Stimulated activated CD8-positive, alpha-beta memory T cell treated with anti-CD3 and anti-CD28 coated beads, Interleukin-4, amount 100 ng/mL, for 1 hour (primary cell): Measurements from ENCODE around the gene IFRD2.
"Not testable (repeated sequence)": the region's sequence is repeated elsewhere in the genome, so short reads cannot be mapped to it uniquely, and the experiment has no call there.

ENCODE experiments used
- DNase-seq, 2 donors: peaks; one replicate each; pipeline ENCODE4 v3.0.0-alpha.2; 2020; ENCODE audit warnings: low read depth in 2 of 2, low spot score in 1 of 2

Gene IFRD2

DNA sequence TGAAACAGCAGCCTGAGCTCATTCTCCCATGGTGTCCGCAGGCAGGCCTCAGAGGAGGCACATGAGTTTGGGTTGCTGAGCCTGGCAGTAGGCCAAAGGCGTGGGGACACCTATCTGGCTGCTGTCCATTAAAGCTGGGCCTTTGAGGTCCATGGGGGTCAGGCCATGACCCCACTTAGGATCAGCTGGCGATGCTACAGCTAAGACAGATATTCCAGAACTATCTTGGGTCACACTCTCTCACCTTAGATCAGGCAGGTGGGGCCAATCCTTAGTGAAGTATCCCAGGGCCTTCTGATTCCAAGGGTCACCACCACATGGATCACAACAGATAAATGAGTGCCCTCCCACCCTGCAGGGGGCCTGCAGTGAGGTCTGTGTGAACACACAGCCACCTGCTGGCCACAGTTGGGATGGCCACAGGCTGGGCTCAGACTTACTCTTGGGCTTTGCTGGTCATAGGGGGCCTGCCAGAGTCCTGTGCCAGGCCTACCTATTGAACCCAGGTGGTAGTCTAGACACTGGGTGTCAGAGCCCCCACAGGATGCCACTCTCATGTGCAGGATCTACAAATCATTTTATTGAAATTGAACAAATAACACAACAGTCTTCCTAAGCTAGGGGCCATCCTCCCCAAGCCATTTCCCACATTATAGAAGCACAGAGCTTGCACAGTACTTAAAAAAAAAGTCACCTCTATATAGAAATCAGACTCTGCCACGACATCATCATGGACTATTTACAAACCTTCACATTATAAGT, 32.3 kb upstream of the IFRD2 start:
- DNase-seq: no peak

DNA sequence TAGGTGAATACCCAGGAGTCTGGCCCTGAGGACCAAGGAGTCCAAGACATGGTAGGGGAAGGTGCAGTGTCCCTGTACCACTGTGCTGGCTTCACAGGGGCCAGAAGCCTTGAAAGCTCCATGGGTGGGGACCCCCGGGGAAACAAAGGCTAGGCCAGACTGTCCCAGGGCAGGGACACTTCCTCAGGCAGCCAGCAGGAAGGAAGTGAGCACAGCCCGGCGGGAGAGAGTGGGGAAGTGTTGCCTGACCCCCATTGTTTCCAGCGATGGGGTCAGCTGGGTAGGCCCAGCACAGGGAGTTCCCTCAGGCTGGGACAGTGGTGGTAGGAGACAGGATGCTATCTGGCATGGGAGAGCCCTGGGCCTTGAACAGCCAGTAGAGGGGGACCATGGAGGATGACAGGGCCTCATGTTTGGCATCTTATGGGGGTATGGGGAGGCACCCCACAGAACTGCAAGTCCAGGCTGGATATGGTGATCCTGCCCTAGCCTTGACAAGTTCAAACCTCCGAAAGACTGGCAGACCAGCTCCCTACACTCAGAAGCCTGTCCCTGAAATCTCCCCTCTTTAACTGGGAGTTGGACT, 31.5 kb upstream of the IFRD2 start:
- no peak for DNase-seq

DNA sequence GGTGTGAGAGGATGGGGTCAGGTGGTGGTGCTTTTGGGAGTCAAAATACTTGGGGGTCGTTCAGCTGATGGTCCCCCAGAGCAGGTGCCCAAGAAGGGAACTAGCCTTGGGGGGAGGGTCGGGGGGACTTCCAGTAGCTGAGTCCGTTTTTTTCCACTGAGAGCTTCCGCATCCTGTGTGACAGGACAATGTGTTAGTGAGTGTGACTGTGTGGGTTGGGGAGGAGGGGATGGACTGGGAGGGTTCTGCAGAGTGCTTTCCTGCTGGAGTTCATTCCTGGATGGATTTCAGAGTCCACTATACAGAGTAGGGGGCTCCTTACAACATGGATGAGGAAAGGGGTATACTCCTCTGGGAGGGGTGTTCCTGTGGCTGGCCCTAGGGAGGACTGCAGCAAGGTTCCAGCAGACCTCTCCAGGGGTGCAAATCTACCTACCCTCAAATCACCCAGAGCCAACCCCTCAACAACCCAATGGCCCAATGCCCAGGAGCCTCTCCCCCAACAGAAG, 30.9 kb upstream of the IFRD2 start:
- DNase-seq: no peak

DNA sequence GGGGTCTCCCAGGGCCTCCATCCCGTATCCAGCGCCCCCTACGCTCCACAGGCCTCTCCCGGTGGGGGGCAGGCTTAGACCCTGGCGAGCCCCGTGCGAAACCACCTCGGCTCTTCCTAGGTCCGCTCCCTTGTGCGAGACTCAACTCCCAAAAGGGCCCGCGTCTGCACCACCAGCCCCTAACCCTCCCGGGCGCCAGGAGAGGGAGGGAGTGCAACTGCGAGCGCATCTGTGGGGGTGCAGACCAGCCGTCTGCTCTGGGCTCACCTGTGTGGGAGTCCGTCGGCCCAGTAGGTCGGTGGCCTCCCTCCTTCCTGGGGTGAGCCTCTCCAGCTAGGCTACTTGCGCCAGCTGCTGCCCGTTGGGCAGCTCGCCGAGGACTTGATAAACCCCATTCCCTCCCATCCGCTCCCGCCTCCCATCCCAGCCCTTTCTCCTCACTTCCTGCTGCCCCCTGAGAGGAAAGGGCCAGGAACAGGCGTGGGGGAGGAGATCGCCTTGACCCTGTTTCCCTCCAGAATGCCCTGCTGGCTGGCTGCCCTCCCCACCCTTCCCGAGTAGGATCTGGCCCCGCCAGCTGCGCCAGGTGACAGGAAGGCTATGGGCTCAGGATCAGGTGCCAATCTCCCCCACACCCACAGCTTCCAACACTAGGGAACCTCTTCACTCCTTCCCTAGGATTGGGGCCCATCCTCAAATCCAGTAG, 30.3 kb upstream of the IFRD2 start, which contains the start of gene HYAL2:
HYAL2 (minus strand) TSS at position 360 of the 706 bp plus-strand sequence. CDS start 2,256 bp downstream, outside the sequence.
- DNase-seq: no peak

DNA sequence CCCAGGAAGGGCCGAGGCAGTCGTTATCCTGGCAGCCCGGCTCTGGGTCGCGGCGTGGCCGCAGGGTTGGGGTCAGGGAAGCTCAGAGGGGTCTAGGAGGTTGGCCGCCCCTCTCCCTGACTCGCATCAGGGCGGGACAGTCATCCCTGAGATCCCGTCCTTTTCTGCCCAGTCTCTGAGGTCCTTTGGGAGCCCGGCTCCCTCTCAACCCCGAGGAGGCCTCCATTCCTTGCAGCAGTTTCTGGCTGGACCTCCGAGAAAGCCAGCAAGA, 29.8 kb upstream of the IFRD2 start:
- no peak for DNase-seq

- peak; percentile 52 to 63 for DNase-seq
Observed at GRCh38 chr3:50321336-50322114, 29.3 kb upstream of the IFRD2 start.

GRCh38 chr3:50320853-50321335, 28.7 kb upstream of the IFRD2 start:
- DNase-seq: no peak

GRCh38 chr3:50319894-50320625, 27.8 kb upstream of the IFRD2 start:
- DNase-seq: no peak

DNA sequence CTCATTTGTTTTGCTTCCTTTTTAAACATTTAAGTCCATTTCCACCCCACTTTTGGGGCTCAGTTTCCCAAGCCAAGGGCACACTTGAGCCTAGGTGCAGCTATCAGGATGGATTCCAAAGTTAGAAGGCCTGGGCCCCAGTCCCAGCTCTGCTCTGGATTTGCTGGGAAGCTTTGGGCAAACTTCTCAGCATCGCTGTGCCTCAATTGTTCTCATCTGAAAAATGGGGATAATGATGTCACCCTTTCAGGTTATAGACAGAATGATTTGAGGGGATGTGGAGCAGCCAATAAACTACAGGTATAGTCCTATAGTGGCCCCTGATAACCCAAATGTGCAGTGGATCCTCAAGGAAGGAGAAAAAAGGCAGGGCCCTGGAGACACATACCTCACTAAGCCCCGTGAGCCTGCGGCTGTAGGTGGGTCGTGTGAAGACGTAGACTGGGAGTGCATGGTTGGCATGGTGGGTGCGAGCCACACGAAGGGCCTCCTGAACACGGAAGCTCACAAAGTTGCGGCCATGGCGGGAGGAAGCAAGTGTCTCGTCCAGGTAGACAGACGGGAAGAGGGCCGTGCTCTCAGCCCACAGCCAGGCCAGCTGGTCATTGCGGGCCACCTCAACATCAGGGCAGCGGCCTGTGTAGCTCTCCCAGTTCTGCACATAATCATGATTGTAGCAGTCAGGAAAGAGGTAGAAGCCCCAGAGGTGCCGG, 27.1 kb upstream of the IFRD2 start:
- DNase-seq: no peak

DNA sequence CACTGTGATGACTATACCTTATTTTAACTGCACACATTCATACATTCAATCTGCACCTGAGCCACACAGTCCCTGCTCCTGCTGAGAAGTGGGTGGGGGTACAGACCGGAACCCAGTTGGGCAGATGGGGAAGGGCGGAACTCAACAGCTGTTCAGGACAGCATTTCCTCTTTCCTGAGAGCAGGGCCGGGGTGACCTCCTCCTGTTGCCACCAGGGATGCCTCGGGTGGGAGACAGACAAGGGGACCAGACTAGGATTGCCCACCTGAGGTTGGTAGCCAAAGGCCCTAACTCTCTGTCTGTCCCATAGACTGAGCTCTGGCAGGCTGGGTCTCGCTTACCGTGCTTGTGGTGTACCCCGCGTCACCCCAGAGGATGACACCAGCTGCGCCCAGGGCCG, 26.4 kb upstream of the IFRD2 start:
- DNase-seq: no peak

- no peak for DNase-seq
Observed at GRCh38 chr3:50318163-50318562, 25.9 kb upstream of the IFRD2 start.

DNA sequence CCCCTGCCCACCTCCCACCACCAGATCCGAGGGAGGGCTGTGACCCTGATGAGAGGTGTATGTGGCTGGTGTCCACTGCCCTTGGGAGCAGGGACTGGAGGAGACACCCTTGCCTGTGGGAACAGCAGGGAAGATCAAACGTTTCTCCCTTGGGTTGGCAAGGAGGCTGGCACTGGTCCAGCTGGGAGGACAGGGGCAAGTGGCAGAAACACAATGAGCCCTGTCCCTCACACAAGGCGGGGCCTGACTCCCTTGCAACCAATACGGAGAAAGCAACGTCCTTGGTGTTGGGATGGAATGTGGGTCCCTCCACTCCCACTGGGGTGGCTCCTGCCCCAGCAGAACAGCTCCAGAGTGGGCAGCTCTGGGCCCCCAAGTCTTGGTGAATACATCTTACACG, 25.1 kb upstream of the IFRD2 start:
- DNase-seq: no peak

GRCh38 chr3:50316657-50317242, 24.5 kb upstream of the IFRD2 start:
- DNase-seq: no peak

GRCh38 chr3:50314816-50315215, 22.6 kb upstream of the IFRD2 start:
- no peak for DNase-seq

DNA sequence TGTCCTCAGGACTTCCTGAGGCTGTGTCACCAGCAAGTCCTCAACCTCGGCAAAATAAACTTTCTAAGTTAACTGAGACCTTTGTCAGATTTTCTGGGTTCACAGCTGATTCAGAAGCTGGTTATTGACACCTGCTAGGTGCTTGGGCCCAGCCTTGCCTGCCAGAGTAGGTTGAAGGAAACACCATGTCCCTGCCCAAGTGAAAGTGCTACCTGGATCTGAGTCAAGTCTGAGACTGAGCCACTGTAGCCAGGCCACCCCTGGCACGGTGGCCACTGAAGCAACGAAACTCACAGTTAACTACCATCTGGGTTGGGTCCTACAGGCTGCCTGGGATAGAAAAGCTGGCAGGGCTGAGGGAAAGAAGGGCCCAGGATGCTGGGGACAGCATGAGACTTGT, 22.1 kb upstream of the IFRD2 start:
- no peak for DNase-seq

DNA sequence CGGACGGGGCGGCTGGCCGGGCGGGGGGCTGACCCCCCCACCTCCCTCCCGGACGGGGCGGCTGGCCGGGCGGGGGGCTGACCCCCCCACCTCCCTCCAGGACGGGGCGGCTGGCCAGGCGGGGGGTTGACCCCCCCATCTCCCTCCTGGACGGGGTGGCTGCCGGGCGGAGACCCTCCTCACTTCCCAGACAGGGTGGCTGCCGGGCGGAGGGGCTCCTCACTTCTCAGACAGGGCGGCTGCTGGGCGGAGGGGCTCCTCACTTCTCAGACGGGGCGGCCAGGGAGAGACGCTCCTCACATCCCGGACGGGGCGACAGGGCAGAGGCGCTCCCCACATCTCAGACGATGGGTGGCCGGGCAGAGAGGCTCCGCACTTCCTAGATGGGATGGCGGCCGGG, 19.8 kb upstream of the IFRD2 start:
- DNase-seq: not testable (repeated sequence)

DNA sequence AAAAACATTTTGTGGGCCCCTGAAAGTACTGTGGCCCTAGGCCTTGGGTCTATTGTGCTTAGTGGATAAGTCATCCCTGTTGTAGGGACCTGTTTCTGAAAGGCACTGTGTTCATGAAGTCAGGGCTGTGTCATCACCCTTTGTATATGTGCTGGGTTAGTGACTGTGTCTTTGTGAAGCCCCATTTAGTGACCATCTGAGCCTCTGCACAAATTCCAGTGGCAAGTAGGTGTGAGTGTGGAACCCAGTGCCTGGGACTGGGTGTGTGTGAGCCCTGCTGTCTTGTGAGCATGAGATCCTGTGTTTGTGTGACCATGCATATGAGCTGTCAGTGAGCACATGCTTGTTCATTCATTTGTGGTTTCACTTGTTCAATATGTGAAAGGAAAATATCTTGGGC, 12.4 kb upstream of the IFRD2 start:
- DNase-seq: no peak

DNA sequence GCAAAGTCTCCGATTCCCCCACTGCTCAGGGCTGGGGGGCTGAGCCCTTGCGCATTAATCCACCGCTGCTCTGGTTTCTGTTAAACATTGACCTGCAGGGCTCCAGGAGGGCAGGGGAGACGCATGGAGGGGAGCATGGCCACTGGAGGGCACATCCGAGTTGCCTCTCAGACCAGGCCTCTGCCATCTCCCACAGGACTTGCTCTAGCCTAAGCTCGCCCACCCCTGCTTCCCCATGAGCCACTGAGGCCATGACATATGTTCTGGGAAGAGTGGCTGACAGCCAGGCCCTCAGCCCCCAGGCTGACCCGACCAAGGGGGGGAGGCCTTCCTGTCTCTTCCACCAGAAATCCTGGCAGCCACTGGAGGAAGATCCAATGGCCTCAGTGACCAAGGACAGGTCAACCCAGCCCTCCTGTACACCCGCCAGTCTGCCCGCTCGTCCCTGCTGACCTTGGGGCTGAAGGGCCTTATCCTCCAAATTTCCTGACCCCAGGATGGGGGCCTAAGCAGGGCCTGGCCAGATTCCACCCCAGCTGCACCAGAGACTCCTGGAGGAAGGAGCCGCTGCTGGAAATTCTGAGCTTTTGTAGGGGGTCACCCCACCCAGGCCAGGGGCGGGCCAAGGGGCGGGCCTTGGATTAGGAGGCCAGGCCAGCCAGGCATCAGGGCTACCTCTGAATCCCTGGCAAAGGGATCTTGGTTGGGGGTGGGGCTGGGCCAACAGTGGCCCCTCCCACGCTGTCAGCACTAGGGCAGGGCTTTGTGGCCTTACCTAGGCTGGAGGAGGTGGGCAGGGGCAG, 11.0 kb upstream of the IFRD2 start, which contains the start of gene HYAL1:
HYAL1 (minus strand) TSS at position 562 of the 803 bp plus-strand sequence. CDS start 618 bp downstream, outside the sequence.
- no peak for DNase-seq
